ENCODE results near the gene SUMO2.

- TF ChIP-seq ZNF274 (IDR thresholded peaks at IDR 0.05; ENCODE audit: borderline replicate concordance, low read depth, low read length) (no peak), NONO (IDR thresholded peaks at IDR 0.05; ENCODE audit: low read depth in 2 of 2, low read length in 1 of 2) (no peak), E2F4 (CRISPR knock-in tag; IDR thresholded peaks at IDR 0.05; ENCODE audit: low read depth) (no peak), ZBTB7A (IDR thresholded peaks at IDR 0.05; ENCODE audit: borderline replicate concordance, control insufficient read depth, low read depth, low read length) (no peak)
Measured at GRCh38 chr17:75176625-75177024, 6.1 kb downstream of the SUMO2 start.

Measured in K562 (cell line).